HL-60/S4 treated with retinoic acid at 250 ng/mL for 4 days and 3 days (cell line): ENCODE measurements around the gene CAPN9.

Experiments used
- in situ Hi-C: fragments of 300-500 bp; cut with MboI; formaldehyde crosslinking; loops from 2 replicates; pipeline ENCODE4 v1.7.0; 2022; ENCODE audit warnings: low sequenced_read_pairs

Gene CAPN9

DNA sequence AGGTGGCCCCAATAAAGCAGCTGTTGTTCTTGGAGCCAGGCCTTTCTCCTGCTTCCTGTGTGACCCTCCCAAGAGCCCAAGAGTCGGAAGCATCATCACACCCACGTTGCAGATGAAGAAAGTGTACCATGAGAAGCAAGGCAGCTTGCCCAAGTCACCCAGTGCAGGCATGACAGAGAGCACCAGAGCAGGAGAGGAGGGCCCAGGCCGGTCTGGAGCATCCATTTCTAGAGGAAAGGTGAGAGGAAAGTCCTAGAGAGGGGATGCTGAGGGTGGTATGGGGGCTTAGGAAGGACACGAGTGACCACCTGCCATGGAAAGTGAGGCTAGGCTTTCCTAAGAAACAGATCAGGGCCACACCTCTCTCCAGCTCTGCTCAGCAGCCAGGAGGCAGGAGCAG lies 74.2 kb downstream of the CAPN9 start:
- in situ Hi-C loops = no loop called here

DNA sequence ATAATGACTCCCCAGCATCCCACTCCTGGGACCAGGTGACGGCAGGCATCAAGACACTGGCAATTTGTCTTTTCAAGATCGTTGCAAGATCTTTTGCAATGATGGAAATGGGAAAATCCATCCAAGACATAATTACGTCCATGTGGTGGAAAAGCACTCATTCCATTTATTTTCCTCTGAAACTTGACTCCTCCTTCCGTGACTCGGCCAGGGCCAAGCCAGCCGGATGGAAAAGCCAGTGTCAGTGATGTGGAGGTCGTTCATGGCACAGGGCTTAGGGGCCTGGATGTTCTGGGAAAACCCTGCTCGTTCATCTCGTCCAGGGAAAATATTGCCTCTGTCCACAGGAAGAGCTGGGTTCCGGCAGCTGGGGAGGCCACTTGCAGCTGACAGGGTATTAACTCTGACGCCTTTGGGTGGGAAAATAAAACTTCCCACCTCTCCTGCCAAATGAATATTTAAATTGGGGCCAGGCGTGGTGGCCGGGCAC lies 74.9 kb downstream of the CAPN9 start:
- in situ Hi-C loops = no loop called here

DNA sequence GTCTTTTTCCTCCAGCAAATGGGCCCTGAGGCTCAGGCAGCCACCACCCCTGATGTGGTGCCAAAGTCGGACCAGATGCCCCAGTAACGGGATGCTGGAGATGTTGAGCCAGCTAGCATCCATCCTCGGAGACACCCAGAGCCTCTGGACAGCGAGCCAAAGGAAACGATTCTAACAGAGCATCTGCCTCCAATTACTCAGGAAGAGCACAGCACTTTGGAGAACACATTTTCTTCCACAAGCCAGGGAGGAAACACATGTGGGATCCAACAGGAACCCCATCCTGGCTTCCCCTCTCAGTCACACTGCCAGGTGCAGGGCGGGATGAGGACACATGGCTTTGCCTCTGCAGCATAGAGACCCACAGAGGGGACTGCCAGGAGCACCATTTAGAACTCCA lies 76.2 kb downstream of the CAPN9 start:
- in situ Hi-C loops = no loop called here

DNA sequence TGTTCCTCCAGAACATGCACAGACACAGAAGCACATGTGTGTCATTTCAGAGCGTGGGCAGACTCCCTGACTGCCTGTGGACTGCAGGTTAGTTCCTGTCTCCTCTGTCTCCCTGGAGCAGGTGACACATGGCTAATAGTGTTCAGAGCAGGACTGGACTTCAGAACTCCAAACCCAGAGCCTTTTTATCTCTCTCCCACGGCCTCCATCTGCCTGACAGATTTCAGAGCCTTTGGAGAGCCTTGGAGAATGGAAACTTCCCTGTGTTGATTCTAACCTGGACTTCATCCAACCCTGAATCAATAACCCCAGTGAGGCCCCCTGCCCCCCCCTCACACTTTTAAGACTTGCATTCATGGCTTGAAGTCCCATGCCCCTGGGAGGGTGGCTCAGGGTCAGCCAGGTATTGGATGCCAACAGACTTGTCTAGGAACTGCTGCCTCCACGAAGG lies 76.8 kb downstream of the CAPN9 start:
- in situ Hi-C loops = no loop called here

DNA sequence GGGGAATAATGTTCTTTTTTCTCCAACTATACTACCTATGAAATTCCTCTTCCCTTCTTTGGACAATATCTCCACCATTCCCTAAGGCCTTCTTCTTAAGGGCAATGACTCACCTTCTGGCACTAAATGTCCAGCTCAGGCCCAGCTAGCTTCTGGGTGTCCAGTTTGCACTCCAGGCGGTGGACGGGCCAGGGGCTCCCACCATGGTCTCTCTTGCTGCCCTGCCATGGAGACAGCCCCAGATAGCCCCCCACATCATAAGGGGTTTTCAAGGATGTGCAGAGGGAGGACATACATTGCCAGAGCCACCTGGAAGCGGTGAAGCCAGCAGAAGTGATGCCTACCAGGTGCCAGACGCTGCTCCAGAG lies 77.3 kb downstream of the CAPN9 start:
- in situ Hi-C loops = no loop called here

DNA sequence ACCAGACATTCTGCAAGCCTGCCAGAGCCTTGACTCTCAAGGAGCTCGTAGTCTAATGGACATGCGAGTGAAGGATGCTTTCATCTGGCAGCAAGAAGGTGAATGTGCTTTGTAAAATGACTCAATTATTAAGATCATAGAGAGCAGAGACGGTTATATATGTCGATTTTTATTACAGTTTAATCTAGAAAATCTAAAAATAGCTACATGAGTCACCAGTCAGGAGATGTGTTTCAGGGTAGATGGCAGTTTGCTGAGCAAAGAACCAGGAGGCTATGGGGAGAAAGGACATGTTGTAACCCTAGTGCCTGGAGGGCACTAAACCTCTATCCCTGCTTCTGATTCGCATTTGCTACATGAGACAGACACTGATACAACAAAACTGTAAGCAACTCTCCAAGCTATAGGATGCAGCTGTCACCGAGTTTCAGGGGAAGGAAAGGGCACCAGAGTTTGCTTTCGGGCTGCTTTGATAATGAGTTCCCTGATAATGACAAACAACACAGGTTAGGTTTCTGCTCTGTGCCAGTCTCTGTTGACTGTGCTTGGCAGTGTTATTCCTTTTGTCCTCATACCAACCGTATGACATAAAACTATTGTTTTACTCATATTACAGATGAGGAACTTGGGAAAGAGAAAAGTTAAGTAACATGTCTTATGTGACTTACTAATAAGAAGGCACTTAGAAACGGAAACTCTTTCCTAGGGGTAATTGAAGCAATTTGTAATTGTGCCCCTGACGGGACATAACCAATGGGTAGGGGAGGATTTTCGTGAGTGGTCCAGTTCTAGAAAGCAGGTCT lies 77.9 kb downstream of the CAPN9 start:
- in situ Hi-C loops = no loop called here

DNA sequence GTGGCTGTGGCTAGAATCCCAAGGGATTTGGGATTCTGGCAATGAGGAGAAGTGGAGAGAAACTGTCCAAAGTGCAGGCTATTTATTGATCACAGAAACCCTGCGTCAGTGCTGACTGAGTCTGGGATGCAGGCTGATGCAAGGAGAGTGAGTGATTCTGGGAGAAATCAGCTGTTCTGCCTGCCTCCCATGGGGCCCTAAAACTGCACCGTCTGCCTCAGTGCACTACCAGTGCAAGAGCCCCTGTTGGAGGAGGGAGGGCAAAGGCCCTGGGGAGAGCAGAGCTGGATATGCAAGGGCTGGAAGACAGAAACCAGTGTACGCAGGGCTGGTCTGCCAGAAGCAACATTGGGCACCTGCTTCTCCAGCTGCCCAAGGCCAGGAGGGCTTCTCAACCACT lies 78.6 kb downstream of the CAPN9 start:
- in situ Hi-C loops = no loop called here

DNA sequence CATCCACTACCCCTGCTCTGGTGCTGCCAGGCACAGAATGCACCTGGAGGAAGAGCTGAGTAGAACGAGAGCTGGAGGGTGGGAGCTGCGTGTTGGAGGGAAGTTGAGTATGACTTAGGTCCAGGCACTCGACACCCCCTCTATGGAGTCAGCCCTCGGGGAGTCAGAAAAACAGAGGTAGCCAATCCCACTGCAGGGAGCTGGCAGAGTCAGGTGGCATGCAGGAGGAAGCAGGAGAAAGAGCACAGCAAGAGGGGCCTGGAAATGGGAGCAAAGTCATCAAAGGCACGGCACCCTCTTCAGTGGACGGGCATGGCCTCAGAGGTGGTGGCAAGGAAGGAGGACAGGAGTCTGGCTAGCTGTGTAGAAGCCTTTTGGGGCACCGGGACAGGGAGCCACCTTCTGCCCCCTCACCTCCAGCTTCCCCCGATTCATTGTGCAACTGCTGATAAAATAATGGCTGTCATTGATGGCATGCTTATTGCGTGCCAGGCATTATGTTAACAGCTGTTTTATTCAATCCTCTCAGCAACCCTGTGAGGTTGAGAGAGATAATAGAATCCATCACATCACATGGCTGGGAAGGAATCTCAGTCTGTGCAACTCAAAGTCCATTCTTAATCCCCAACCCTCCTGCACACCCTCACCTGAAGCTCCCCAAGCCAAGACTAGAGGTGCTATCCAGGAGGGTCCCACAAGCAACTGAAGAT lies 79.1 kb downstream of the CAPN9 start:
- in situ Hi-C loops = no loop called here

DNA sequence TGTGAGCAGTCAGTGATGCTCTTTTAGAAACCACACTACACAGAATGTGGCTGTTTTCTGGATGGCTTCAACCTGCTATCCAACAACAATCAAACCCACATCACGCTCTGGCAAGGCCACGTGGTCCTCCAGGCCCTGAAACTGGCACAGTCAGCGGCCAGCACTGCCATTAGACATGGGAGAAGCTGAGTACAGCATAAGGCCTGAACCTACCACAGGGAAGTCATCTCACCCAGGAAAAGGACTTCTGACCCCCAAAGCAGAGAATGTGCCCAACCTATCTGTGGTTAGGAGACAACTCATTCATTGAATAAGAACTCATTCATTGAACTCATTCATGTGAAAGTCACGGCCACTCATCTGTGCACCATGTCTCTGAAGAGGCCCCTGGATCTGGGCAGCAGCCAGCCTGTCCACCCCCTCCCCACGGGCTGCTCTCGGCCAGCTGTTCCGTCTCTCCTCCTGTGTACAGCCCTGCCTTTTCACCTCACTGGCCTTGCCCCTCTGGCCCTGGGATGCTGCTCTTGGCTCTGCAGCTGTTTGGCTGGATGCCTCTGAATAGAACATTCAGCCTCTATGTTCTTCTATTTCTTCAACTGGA lies 80.0 kb downstream of the CAPN9 start:
- in situ Hi-C loops = no loop called here

DNA sequence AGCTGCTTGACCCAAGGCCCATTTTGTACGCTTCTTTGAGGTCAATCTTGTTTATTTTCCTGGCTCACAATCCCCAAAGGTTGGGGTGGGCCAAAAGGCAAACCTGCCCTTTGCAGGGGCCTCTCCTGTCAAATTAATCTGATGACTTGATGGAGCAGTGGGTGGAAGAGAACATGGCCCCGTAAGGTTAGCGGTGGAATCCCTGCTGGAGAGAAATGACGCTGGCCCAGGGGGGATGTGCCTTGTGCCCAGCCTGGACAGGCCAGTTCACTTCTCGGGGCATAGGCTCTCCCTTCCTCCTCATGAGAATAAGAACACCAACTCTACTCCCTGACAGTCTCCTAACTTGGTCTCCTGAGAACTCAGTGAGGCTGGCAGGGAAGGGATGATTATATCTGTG lies 80.6 kb downstream of the CAPN9 start:
- in situ Hi-C loops = no loop called here

DNA sequence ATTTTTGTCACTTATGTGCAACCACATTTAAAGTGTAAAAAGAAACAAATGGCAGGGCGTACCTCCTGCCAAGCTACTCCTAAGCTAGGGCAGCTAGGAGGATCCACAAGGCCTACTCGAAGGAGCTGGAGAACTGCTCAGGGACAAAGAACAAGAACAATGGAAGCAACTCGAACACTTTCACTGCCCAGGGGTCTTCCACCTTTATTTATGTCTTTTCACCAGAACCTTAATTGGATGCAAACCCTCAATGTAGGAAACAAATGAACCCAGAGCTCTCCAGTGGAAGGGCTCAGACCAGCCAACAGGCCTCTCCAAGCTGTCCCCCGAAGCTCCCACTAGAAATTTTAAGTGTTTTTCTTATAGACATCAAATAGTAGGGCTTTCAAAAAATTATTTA lies 81.2 kb downstream of the CAPN9 start:
- in situ Hi-C loops = no loop called here

DNA sequence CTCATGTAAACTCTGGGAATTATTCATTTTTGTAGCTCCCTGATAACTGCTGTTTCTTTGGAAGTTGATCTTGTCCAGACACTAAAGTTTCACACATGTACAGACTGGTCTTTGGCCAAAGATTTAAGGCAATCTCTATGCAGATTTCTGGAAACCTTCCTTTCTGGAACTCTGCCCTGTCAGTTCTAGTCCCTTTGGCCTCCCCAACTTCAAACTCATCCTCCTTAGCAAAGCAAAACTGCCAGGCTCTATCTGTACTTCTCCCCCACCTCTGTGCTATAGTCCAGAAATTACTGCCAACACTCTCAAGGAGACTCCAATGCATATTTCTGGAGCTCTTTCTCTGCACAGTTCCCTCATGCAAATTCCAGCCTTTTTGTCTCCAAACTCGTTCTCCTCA lies 84.6 kb downstream of the CAPN9 start:
- in situ Hi-C loops = no loop called here

DNA sequence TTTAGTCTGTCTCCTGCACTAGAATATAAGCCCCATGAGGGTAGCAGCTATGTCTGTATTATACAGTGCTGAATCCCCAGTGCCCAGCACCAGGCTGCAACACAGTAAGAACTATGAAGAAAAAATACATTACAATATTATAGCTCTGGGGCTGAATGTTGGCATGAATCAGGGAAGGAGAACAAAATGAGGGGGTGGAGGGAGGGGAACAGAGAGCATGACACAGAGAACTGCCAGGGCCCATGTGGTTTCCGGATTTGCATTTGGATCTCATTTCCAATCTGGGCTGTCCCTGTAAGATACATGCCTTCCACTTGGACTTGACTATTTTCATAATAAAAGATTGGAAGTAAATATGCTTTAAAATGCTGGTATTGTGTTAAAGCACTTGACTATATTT lies 85.3 kb downstream of the CAPN9 start:
- in situ Hi-C loops = no loop called here

DNA sequence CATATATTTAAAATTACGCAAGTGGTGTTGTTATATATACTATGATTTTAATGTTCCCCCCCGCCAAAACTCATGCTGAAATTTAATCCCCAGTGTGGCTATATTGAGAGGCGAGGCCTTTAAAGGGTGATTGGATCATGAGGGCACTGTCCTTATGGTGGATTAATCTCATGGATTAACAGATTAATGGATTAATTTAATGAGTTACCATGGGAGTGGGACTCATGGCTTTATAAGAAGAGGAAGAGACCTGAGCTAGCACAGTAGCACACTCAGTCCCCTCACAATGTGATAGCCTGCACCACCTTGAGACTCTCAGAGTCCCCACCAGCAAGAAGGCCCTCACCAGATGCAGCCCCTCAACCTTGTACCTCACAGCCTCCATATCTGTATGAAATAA lies 86.3 kb downstream of the CAPN9 start:
- in situ Hi-C loops = no loop called here

DNA sequence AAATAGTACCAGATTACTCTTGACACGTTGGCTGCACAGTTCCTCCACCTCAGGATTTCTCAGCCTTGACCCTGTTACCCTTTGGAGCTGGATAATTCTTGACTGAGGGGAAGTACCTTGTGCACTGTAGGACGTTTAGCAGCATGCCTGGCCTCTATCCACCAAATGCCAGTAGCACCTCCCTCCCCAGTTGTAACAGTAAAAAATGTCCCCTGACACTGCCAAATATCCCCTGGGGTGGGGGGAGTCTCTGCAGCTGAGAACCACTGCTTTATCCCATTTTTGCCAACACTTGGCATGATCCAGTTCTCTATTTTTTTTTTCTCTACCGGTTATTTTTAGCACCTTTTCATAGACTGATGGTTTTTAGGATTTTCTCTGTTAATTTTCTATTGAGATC lies 87.1 kb downstream of the CAPN9 start:
- in situ Hi-C loops = no loop called here

DNA sequence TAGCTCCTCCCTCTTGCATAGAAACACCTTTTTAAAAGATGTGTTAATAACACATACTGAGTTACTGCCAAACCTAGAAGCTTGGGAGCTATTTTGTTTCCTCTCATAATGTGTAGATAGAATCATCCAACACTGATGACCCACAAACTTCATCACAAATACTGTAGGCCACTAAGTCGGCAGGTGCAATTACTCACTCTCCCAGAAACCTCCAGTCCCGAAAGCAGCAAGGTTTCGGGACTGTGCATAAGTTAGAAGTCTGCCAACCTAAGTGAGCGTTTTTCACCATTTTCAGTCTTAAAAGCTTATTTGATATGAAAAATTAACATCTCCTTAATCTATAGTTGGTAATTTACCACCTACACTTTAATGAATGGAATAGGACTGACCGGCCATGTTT lies 89.2 kb downstream of the CAPN9 start:
- in situ Hi-C loops = no loop called here

DNA sequence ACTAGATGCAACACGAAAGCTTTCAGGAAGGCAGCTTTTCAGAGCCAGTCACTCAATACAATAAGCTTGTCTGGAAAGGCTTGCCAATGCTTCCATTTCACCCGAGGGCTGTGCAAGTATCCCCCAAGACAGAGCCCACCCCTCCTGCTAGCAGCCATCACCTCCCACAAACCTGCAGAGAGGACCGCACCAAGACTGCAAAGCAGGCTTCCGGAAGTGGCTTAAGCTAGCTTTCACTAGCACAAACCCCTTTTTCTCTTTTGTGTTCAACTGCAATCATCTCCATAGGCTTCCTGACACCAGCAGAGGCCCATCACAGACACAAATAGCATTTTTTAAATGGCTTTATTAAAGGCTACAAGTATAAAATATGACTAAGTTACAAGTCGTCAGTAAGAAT lies 89.6 kb downstream of the CAPN9 start:
- in situ Hi-C loops = no loop called here

DNA sequence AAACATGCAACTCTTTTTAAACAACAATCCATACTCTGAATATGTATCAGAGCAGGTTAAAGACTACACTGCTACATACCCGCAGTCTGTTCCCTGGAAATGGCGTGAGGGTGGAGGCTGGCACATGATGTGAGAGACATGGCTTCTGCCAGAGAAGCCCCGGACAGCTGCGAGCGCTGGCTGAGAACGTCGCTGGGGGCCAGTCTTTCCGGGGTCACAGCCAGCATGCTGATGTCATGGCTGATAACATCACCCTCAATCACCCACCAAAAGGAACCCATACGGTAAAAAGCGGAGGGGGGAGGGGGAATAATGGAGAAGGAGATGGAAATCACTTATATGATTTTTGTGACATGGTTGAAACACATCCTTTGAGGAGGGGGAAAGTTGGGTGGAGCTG lies 92.0 kb downstream of the CAPN9 start:
- in situ Hi-C loops = no loop called here

DNA sequence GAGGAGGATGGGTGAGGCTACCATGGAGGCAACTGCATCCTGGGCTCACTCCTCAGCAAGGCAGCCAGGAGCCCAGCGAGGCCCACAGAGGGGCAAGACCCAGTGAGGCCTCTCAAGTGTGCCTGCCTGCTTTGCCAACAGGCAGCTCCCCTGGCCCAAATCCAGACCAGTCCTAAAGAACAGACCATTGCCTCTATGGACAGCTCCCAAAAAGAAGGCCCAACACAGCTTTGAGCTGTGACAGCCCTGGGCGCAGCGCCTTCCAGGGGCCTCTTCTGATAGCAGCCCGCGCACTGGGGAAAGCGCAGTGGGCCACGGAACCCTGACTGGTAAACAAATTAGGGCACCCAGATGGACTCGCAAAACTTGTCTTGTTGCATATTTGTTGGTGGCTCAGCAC lies 95.6 kb downstream of the CAPN9 start:
- in situ Hi-C loops = no loop called here

DNA sequence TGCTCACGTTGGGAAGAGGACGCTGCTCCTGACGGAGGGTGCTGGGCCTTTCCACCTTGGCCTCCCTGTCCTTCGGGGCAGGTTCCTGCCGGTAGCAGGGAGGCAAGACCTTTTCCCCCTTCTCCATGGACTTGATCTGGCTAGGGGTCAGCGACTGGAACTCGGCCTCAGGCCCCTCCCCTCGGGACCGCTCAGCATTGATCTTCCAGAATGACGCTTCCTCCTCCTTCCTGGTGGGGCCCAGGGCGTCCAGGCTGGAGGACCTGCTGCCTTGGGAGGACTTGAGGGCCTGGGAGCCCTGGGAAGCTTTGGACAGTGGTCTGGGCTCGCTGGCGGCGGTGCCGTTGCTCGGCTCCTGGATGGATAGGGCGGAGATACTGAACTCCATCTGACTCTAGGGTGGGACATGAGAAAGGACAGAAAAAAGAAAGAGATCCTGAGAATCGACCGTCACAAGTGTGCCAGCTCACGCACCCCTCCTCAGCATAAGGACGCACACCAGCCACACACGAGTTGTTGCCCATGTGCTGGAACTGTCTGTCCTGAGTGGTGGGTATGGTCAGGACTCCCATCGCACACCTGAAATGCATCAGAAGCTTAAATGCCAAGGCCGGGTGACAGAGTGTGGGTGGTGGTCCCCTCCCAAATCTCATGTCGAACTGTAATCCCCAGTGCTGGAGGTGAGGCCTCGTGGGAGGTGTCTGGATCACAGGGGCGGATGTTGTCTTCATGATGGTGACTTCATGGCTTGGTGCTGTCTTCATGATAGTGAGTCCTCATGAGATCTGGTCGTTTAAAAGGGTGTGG lies 96.5 kb downstream of the CAPN9 start:
- in situ Hi-C loops = no loop called here

DNA sequence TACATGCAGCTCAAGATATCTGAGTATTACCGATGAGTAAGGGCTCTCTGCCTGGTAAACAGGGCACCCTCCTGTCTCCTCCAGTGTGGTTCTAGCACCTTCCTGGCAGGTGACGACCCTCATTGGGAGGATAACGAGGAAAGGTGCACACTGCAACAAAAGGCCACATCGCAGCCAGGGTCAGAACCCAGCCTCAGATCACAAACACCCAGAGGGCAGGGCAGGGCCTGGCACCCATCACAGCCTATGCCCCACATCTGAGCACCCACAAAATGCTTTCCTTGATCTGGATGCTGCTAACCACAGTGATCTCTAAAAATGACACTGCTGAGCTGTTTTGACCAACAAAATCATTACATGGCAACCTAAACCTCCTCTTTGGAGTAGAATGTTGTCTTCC lies 97.4 kb downstream of the CAPN9 start:
- in situ Hi-C loops = no loop called here
